ENCODE data around the gene DGKI.
A peak's percentile ranks its signal among the peaks of the same experiment; 100 is the strongest.

Gene DGKI

DNA sequence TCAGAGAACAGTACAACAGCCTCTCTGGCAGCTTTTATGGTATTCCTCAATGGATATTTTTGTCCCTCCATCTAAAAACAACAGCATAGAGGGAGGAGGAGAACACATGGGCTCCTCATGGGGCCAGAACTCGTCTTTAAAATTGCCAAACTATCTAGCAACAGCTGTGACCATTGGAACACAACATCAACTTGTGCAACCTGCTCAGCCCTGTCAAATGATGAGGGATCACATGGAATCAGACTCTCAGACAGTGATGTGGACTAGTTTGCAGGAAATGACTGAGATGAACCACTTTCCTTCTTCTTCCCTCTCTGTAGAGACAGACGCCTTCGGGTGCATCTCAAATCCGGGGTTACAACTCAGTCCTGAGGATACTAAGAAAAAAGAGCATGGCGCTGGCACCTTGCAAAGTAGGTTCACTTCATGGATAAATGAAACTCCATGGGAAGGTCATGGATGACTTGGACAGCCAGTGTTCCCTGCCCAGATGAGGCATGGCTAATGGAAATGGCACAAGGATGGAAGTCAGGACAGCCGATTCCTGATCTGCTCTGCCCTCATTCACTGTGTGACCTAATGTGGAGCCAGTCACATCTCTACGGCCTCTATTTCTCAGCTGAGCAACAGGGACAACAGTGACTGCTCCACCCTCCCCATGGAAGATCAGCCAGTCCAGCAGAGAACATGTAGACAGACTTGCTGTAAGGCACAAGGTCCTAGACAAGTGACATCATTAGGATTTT lies 24.6 kb upstream of the DGKI start:
- no peak for DNase-seq

DNA sequence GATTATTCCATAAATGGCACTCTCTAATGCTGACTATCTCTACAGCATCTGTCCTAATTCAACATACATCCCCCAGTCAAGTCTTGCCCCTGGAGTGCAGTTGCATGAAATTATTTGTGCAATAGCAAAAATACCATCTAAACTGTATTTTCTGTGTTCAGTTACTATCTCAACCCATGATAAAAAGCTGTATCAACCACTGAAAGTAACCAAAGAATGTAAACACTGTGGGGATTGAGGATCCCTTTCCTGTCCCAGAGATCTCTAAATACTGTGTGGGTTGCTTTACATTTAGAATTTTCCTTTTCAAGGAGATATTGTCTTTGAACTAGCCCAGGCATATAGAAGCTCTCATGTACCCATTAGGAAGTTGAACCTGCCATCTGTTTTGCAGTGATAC lies 23.9 kb upstream of the DGKI start:
- DNase-seq = no peak

DNA sequence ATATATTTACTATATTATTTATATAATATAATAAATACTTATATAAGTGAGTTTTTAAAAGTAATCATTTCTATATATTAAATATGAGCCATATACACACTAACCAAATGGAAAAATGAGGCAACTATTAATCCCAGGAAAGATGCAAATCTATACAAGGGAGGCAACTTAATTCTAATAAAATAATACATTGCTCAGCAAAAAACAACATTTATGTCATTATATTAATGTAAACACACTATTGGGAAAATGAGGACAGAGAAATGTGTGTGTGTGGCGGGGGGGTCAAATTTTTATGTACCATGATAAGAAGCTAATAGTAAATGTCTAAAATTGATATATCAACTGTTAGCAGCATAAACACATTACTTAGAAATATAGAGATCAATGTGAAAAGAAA lies 23.3 kb upstream of the DGKI start:
- DNase-seq = no peak

DNA sequence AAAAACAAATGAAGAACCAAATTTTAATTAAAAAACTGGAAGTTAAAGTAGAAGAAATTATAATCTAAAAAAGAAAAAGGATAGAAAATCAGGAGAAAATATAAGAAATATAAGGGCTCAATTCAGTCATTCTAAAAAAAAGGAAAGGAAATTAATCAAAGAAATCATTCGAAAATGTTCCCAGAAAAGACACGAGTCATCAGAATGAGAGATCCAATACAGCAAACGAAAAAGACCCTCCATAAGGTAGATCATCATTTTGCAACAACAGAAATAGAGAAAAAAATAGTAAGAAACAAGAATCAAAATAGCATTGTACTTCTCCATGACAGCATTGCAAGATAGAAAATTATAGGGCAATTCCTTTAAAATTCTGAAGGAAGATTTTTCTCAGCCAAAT lies 22.5 kb upstream of the DGKI start:
- DNase-seq = no peak

DNA sequence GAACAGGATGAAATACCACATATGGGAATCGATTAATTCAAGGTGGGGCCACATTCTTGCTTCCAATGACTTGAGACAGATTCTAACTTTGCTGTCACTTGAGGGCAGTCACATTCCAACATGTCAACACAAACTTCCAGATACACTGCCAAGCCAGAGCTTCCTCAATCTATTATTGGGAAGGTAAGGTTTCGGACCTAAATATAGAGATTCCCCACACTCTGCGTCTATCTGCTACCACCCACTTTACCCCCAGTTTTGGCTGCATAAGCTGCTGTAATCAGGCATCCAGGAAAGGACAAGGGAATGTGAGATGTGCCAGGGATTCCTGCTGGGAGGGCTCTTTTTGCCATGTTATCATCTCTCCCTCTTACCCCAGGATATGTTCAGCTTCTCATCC lies 20.5 kb upstream of the DGKI start:
- no peak for DNase-seq

DNA sequence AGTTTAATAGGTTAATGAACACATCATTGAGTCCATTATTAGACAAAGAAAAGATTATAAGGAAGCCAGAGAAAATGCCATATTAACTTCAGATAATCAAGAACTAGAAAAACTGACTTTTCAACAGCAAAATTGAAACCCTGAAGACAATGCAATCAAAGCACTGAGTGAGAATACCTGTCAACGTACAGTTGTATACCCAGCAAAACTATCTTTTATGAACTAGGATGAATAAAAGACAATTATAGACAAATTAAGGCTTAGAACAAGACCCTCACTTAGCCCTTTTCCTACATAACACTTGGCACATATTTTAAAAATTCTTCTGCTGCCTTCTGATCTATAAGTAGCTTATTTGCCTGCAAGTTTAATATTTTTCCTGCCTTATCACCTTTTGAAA lies 19.0 kb upstream of the DGKI start:
- DNase-seq = no peak

DNA sequence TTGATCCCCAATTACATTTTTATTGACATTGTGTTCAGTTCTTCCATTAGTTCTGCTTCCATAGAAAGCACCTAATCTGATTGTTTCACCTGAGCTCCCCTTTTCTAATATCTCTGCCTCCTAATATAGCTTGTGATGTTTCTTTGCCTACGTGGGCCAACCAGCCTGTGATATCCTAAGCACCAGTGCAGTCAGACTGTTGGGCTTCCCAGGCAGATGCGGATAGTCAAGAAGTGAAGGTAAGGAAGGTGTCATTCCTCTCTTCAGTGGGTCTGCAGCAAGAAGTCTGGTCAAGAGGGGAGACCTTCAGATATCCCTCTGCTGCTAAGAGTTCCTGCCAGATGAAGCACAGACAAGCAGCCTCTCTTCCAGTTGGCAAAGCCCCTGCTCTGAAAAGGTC lies 16.2 kb upstream of the DGKI start:
- no peak for DNase-seq

DNA sequence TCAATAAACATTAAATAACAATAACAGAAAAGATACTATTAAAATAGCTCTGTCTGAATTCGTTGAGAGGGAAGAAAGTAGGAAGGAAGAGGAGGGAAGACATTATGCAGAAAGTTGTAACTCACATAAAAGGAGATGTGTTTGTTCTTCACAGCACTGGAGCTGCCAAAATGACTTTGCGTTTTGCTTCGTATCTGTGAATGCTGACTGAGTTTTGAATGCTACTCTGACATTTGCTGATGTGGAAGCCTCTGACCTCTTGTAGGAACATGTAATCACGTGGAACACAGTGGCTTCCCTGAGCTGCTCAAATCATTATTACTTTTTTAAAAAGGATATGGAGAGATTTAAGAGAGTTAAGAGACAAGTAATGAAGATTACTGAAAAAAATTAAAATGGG lies 15.6 kb upstream of the DGKI start:
- no peak for DNase-seq

DNA sequence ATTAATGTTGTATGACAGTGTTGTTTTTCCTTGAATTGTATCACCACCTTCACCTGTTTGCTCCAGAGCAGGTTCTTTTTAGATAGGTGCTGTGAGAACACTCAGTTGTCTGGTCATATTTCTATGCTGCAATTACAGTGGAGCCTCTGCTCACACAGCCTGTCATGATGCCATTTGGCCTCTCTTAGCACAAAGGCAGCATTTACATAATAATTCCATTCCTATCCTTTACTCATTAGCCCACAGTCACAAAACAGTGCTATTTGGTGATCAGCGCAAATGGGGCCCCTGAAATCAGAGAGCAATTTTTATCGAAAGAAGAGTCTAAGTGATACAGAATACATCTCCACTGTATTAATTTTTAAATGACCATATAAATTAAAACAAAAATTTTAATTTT lies 13.8 kb upstream of the DGKI start:
- DNase-seq = no peak

DNA sequence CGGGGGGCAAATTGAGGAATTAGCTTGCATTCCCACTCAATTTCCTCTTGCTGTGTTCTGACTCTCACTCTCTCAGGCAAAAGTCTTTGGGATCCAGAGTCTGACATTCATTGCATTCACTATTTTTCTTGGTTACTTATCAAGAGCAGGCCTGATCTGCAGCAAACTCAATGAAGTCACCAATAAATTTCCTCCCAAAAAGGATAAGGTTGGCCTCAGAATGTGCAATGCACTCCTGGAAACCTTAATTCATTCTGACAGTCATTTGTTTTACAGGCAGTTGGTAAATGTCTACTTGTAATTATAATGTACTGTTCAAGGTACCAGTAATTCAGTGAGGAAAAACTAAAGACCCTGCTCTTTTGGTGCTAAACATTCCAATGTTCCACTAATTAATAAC lies 6.3 kb upstream of the DGKI start:
- no peak for DNase-seq

DNA sequence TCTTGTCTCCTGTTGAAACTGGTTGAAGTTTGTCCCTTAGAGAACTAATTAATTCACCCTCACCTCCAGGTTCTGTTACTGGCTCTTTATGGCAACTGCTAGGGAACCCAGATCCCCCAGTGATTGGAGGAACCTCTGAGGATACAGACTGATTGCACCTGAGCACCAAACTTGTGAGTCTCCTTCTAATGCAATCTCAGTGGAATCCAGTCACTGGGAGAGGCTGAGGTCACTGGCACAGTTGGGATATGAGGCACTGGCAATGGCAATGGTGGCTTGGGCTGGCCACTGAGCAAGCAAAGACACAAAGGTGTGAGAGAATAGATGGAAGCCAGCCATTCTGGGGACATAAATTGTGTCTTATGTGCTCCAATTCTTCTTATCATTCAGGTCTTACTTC lies 5.3 kb upstream of the DGKI start:
- DNase-seq = no peak

DNA sequence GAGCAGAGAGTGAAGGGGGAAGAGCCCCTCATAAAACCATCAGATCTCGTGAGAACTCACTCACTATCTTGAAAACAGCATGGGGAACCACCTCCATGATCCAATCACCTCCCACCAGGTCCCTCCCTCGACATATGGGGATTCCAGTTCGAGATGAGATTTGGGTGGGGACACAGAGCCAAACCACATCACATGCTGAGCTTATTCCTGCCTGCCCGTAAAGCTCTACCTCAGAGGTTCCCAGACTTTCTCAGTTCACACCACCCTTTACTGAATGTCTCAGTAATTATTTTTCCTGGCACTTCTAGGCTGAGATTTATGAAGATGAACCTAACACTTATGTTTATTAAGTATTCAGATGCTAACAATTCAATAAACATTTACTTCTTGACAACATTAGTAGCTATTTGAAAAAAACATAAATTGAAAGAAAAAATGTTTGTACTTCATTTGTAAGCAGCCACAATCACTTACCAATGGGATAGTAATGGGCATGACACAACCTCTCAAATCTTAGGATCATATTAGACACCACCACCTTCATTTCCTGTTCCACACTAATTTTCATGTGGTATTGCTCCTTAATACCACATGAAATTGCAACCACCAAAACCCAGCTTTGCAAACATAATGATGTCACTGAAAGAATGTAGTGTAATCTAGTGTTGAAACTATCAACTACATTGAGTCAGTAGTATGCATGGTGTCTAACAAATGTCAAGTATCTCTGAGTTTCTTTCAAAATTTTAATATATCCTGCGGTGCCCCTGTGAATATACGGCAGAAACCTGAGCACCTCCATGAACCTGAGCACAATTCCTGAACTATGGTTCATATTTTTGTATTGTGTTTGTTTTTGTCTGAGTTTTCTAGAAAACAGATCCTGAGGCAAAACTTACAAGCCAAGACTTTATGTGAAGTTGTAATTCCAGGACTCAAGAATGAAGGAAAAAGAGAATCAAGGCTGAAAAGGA lies 4.5 kb upstream of the DGKI start:
- no peak for DNase-seq

DNA sequence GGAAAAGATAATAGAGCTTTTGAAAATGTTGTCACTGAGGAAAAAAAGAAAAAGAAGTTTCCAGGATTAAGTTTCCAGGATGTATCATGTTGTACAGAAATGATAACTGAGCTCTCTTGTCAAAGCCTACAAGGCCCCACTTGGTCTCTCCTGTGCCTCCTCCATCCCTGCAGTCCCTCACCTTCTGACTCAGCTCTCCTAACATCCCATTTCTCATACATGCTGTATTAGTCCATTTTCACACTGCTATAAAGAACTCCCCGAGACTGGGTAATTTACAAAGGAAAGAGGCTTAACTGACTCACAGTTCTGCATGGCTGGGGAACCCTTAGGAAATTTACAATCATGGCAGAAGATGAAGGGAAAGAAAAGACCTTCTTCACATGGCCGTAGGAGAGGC lies 3.8 kb upstream of the DGKI start:
- no peak for DNase-seq

DNA sequence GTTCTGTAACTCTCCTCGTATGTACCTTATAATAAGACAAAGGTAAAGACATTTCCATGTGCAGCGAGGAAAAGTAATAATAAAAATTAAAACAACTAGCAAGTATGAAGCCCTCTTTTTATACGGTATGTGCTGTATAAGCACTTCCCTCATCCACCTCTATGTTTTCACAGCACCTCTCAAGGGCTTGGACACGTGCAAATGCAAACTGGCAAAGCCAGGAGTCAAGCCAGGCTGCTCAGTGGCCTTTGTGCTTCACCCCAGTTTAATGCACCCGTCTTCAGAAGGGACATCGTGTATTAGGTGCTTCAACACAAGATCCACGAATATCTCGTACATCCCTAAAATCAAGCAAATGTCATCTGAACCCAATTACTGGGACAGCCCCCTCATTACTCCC lies 1.3 kb upstream of the DGKI start:
- DNase-seq = no peak

DNA sequence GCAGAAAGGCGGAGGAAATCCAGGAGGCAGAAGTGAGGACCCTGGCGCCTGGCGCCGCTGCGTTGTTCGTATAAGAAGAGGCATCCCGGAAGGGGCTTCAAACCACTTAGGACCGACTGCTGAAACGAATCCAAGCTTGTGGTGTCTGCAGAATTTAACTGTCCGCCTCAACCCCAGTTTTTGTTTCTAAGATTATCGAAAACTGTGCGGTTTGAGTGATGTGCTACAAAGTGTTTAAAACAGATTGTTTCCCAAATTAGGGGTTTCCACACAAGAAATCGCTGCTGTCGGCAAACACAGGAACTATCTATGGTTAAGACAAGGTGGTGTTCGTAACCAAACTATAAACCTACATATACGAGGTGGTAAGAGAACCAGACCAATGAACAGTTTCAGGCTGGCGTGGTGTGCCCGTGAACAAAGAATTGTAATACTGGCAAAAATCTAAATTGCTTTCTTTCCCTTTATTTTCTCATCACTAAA lies 835 bp upstream of the DGKI start:
- no peak for DNase-seq

DNA sequence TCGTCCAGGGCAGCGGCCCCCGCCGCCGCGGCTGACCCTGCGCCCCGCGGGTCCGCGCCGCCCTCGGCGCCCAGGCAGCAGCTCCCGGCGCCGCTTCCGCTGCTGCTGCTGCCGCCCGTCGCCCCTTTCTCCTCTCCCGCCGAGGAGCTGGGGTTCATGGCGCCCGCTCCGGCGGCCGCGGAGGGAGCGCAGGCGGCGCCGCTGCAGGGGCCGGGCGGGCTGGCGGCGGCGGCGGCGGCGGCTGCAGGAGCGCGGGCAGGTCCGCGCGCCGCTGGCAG lies 286 bp downstream of the DGKI start:
- no peak for DNase-seq

DNA sequence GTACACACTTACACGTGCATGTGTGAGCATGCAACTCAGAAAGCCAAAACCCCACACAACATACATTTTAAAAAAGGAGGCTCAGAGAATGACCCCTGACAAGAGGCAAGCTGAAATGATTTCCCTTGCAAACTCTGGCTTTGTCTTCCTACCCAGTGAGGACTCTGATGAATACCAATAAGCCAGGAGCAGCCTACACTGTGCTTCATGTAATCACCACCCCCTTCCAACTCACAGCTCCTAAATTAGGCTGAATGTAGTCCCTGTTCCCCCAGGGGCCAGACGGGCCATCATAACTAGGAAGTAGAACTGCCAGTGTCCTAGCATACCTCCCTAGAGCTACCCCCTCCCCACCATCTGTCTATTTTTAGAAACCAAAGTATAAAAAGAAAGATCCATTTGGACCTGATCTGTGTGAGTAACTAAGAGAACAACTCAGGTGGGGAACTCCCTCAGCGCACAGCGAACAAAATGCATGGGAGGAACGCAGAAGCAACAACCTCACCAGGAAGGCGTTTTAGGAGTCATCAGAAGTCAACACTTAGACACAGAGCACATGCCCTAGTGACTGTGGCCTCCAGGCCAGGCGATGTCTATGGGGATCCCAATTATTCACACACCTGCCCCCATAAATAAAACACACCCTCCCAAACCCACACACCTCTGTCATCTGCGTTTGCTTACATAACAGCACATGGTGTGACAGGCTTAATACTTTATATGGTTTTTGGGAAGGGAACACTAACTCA lies 1.9 kb downstream of the DGKI start:
- DNase-seq = no peak

DNA sequence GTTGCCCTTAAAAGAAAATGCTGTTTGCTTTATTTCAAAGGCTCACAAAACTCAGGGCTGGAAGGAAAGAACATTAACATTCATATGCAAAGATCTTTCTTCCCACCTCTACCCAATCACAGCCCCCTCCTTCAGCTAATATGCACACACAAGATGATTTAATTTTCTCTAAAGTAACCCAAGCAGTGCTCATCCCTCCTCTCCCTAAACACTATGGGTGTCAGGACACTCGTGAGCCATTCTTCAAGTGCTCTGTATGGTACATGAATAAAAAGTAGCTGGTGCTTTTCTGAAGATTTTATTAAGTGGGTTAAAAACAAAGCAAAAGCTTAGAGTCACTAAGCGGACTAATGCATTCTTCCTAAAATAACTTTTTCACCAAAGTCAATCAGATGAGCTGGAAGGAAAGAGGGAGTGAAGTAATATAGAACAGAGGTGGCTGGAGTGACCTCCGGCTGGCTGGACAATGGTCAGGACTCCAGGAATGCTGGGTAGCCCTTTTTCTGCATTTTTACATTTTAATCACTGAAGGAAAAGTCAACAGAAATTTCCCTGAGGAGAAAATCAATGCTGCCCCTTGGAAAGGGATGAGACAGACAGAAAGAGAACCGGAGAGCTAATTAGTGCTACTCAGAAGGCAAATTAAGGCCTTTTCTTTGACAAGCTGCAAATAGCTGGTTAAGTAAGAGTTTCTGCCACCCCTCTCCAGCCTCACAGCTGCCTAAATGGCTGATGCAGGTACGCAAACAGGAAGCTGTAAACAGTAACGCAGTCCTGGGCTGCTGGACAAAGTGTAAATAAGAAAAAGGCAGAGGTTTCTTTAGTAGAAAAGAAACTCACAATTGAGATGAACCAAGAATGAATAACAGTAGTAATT lies 6.6 kb downstream of the DGKI start:
- DNase-seq = peak; percentile 70

DNA sequence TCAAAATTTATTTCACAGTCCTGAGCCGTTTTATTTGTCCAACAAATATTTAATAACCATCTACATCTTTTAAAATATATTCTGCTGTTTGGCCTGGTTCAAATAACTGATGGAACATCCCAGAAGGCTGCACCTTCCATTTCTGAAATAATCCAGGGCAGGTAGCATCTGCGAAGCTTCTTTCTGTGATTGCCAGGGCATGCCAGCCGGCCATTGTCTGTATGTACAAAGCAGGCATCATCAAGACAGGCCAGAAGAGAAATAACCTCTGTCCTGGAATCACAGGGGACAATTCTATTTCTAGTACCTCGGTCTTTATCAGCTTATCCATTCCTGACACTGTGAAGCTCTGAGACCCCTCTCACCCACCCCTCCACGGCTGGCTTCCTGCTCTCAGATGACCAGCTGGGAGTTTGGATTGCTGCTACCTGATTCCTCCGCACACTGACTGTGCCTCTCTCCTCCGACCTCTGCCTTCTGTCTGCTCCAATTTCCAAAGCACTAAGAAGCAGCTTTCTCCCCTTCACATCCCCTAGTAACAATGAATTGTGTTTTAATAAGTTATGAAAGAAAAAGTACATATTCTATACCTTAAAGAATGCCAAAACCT lies 8.0 kb downstream of the DGKI start:
- DNase-seq = no peak

DNA sequence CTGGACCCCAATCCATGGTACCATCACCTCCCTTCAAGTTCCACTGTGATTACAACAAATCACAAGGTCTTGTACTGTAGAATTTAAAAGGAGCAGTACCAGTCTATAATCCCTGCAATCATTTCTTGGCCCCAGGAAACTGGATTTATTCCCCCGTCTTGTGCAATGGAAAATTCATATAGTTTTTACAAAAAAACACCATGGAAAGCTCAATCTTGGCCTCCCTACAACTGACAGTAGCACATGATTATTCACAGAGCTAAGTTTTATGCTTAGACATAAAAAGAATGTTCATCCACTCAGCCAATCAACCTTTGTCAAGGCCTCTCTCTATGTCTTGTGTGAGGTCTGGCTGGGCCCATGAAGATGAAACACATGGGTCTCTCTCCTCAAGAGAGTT lies 10.2 kb downstream of the DGKI start:
- DNase-seq = no peak

DNA sequence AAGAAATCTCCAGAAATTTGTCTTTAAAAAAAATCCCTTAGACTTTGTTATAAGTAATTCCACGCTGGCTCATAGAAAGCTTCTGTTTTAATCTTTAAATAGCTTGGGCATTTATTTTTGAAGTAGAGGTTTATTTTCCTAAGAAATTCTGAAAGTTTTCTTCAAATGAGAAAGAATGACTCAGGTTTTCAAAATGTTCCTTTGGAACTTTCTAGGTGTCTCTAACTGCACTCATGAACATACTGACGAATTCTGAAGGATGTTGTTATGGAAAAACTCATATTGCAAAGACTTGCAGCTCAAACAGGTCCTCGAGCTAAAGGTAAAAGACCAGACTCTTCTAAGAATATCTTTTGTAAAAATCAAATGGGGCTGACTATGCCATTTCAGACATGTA lies 10.7 kb downstream of the DGKI start:
- DNase-seq = no peak

DNA sequence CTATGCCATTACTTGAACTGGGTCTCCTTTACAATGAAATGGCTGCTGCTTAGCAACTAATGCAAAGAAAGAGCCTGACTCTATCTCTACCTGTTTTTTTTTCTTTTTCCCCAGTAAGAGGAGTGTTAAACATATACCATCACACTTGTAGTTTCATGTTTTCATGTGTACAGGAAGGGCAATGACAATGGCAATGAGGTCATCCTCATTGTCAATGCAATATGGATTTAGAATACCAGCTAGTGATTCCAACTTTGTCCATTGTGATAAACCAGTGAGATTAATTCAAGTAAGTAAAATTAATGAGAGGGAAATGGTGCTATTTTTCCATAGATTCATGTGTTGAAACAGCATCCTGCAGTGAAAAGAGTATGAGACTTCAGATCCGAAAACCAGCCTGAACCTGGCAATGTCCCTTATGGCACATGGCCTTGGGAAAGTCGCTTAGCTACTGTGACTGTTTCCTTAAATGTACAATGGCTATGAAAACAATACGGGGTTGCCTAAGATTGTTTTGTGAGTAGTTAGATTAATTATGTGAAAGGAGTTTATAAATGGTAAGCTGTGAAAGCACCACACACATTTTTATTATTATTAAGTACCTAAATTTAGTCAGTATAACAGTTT lies 11.2 kb downstream of the DGKI start:
- no peak for DNase-seq

Data from COR-L47 (cell line).